Aortic smooth muscle cell (primary cell): ENCODE measurements around the gene GNA12. TPM values are rescaled to one million over a fixed set of nuclear protein-coding genes. Genes with fewer than 3 reads are reported as not detected.

Source experiments
- total RNA-seq: library from RNA; depleted of rRNA; stranded (reverse); fragments of >200 nt; gene quantifications from 2 replicates; pipeline ENCODE4 v1.2.3, GENCODE V29; 2014

GNA12 gene
- total RNA-seq, result 17.6 and 22.2 TPM in 2 replicates

GRCh38 chr7:2844153-2845033 is at the start of gene GNA12:
GNA12 (minus strand) TSS chr7:2844308; CDS start chr7:2844161, 147 bp downstream.

GRCh38 chr7:2687881-2688318 is 156.2 kb downstream of the GNA12 start, which contains the start of gene AMZ1:
AMZ1 (plus strand) TSS chr7:2688202; CDS start chr7:2700452, 12,250 bp downstream.

Other genes starting within 250 kb of the GNA12 start
- gene TTYH3, start 212.3 kb downstream of the GNA12 start, total RNA-seq, result 20.9 and 23.4 TPM in 2 replicates
- 0.12 and 0.40 TPM in 2 replicates for gene AMZ1, start 156.1 kb downstream of the GNA12 start, total RNA-seq
- gene CARD11, start 199.6 kb upstream of the GNA12 start, total RNA-seq, result 0.13 TPM in 1 of 2 replicates, not detected in the other